CD4-positive, CD25-positive, alpha-beta regulatory T cell (primary cell): ENCODE data around the gene RUBCNL. TPM values are rescaled to one million over a fixed set of nuclear protein-coding genes. Genes with fewer than 3 reads are reported as not detected.

Source experiments
- ATAC-seq, 2 donors: fragments of 150-1000 bp; cut with Tn5 transposase; one replicate each; pipeline ENCODE4 v1.10.0; 2021; ENCODE audit warnings: low read depth in 2 of 2, moderate number of reproducible peaks in 2 of 2, moderate library complexity in 1 of 2
- DNase-seq, 3 donors: peaks; one replicate each; pipeline versions ENCODE4 v3.0.0 to v3.0.0-alpha.2; 2012 to 2022; ENCODE audit warnings: mixed read lengths in 1 of 3
- H3K27ac ChIP-seq: one replicate; pipeline ENCODE4 v1.7.0; 2013; ENCODE audit warnings: mild to moderate bottlenecking, low read length; ENCODE audit not compliant: insufficient read depth, poor library complexity, severe bottlenecking
- H3K27me3 ChIP-seq: one replicate; pipeline ENCODE4 v1.7.0; 2013; ENCODE audit warnings: low read length; ENCODE audit not compliant: control insufficient read depth, insufficient read depth
- H3K36me3 ChIP-seq: one replicate; pipeline ENCODE4 v1.7.0; 2013; ENCODE audit warnings: mild to moderate bottlenecking, low read length, moderate library complexity; ENCODE audit not compliant: control insufficient read depth, insufficient read depth
- H3K4me1 ChIP-seq: 2 replicates; pipeline ENCODE4 v1.7.0; 2013; ENCODE audit warnings: mild to moderate bottlenecking, low read length; ENCODE audit not compliant: insufficient read depth, control insufficient read depth, poor library complexity, severe bottlenecking
- H3K4me3 ChIP-seq: one replicate; pipeline ENCODE4 v1.7.0; 2013; ENCODE audit warnings: low read depth, mild to moderate bottlenecking, low read length, moderate library complexity
- H3K9me3 ChIP-seq, 2 experiments: 1 replicate in 1 of 2; 2 replicates in 1 of 2; pipeline ENCODE4 v1.7.0; 2013; ENCODE audit warnings: low read length in 2 of 2, mild to moderate bottlenecking in 1 of 2, moderate library complexity in 1 of 2; ENCODE audit not compliant: control insufficient read depth in 2 of 2
- H3K27ac Mint-ChIP-seq, 3 donors: one replicate each; pipeline ENCODE4 v1.8.0; 2020 to 2022; ENCODE audit warnings: mild to moderate bottlenecking in 3 of 3, mixed read lengths in 3 of 3, moderate library complexity in 2 of 3
- H3K27me3 Mint-ChIP-seq: one replicate; pipeline ENCODE4 v1.8.0; 2022; ENCODE audit warnings: mild to moderate bottlenecking, mixed read lengths
- H3K36me3 Mint-ChIP-seq: one replicate; pipeline ENCODE4 v1.8.0; 2020; ENCODE audit warnings: mixed read lengths
- H3K4me1 Mint-ChIP-seq, 4 donors: one replicate each; pipeline ENCODE4 v1.8.0; 2020 to 2022; ENCODE audit warnings: mixed read lengths in 4 of 4, mild to moderate bottlenecking in 1 of 4
- H3K4me3 Mint-ChIP-seq, 4 donors: one replicate each; pipeline ENCODE4 v1.8.0; 2020 to 2022; ENCODE audit warnings: mild to moderate bottlenecking in 4 of 4, mixed read lengths in 4 of 4, moderate library complexity in 3 of 4
- H3K9me3 Mint-ChIP-seq, 7 donors: one replicate each; pipeline ENCODE4 v1.8.0; 2020 to 2022; ENCODE audit warnings: mixed read lengths in 7 of 7, mild to moderate bottlenecking in 3 of 7, moderate library complexity in 2 of 7
- polyA plus RNA-seq, 4 donors: library from polyadenylated mRNA; unstranded; fragments of 300-500 nt; fragmentation: Illumina TruSeq; gene quantifications; one replicate each; pipeline ENCODE4 v1.2.3, GENCODE V29; 2021
- total RNA-seq: library from RNA; stranded (reverse); gene quantifications from one replicate; pipeline ENCODE4 v1.2.3, GENCODE V29; 2022

RUBCNL gene
- total and polyA plus RNA-seq, 5 donors from 2014 or later = 0.05 to 0.38 (median 0.14) TPM; not detected in 1

DNA sequence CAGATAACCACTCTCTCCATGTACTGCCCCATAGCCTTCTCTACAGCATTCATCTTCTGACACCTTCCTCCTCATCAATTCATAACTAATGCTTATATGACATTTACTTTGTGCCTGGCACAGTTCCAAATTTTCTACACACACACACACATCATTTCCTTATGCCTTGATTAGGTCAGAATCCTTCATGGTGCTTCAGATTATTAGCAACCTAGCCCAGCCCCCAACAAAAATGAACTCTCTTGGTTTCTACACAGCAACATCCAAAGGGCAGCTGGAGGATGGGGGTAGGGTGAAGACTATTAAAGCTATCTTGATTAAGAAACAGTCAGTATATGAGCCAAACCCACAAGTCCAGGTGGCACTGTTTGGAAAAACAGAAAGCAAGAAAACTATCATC, 3.7 kb downstream of the RUBCNL start:
- peaks cover 23% of the 10 kb centered on the region for H3K27me3 ChIP-seq
- H3K36me3 ChIP-seq = no peaks in the 10 kb centered on the region
- Mint-ChIP-seq H3K9me3 (peaks cover 0 to 3% (median 0%) of the 10 kb centered on the region in 7 donors), H3K27ac (no peak overlapping the region), H3K36me3 (no peaks in the 10 kb centered on the region), H3K27me3 (peaks cover 70% of the 10 kb centered on the region), H3K4me3 (no peak overlapping the region), H3K4me1 (peaks cover 0 to 7% (median 4%) of the 10 kb centered on the region in 4 donors)
- H3K27ac ChIP-seq = no peak overlapping the region
- ATAC-seq (no peak), DNase-seq (no peak)
- H3K9me3 ChIP-seq = no peaks in the 10 kb centered on the region
- H3K4me3 ChIP-seq = no peak overlapping the region
- H3K4me1 ChIP-seq = peaks cover 8% of the 10 kb centered on the region

GRCh38 chr13:46382224-46382623, 4.8 kb downstream of the RUBCNL start:
- Mint-ChIP-seq H3K9me3 (peaks cover 0 to 2% (median 0%) of the 10 kb centered on the region in 7 donors), H3K36me3 (no peaks in the 10 kb centered on the region), H3K27ac (no peak overlapping the region), H3K4me1 (peaks cover 0 to under 1% (median 0%) of the 10 kb centered on the region in 4 donors), H3K4me3 (no peak overlapping the region), H3K27me3 (peaks cover 64% of the 10 kb centered on the region)
- H3K4me1 ChIP-seq = peaks cover 8% of the 10 kb centered on the region
- H3K27ac ChIP-seq = no peak overlapping the region
- DNase-seq (no peak), ATAC-seq (no peak)
- no peaks in the 10 kb centered on the region for H3K36me3 ChIP-seq
- no peak overlapping the region for H3K4me3 ChIP-seq
- H3K9me3 ChIP-seq = no peaks in the 10 kb centered on the region
- peaks cover 23% of the 10 kb centered on the region for H3K27me3 ChIP-seq

DNA sequence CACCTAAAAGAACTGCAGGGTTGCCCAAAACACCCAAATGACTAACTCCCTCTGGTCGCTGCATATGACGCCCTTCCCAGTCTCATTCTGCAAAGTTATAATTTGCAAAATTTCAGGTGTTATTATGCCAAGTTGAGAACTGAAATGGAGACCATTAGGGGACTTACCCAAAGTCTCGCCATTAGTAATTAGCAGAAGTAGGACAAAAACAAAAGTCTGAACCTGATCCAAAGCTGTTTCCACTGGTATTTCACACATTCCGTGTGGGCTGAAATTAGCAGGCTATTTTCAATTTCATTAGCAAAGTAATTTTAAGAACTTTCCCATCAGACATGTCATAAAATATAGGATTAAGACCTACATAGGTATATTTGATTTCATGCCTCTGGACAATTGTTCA, 6.8 kb downstream of the RUBCNL start:
- Mint-ChIP-seq H3K4me1 (no peaks in the 10 kb centered on the region), H3K4me3 (no peak overlapping the region), H3K27me3 (peaks cover 44% of the 10 kb centered on the region), H3K9me3 (peaks cover 0 to 2% (median 0%) of the 10 kb centered on the region in 7 donors), H3K27ac (no peak overlapping the region), H3K36me3 (no peaks in the 10 kb centered on the region)
- Histone ChIP-seq H3K27me3 (peaks cover 13% of the 10 kb centered on the region), H3K4me1 (no peaks in the 10 kb centered on the region), H3K27ac (no peak overlapping the region), H3K4me3 (no peak overlapping the region), H3K36me3 (no peaks in the 10 kb centered on the region), H3K9me3 (no peaks in the 10 kb centered on the region)
- ATAC-seq (peak in 1 of 2 donors; percentile 16), DNase-seq (no peak)

DNA sequence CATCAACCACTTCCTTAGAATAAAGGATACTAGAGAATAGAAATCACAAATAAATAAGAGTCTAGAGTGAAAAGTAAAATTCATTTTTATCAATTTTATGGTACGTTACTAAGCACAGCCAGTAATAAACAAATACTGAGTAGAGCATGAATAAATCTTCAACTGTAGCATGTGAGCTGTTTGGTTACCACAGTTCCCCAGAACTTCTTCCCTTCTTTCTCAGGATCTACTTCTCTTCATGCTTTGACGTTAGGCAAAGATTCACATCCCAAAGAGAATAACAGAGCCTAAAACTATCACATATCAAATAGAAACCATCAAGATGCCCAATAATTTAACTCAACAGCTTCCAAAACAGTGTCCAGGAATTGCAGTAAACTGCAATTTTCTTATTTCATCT, 7.4 kb downstream of the RUBCNL start:
- H3K27ac Mint-ChIP-seq = no peak overlapping the region
- Histone ChIP-seq H3K27ac (no peak overlapping the region), H3K27me3 (peaks cover 9% of the 10 kb centered on the region), H3K4me1 (no peaks in the 10 kb centered on the region), H3K4me3 (no peak overlapping the region), H3K36me3 (no peaks in the 10 kb centered on the region), H3K9me3 (no peaks in the 10 kb centered on the region)
- peaks cover 0 to 2% (median 0%) of the 10 kb centered on the region in 4 donors for H3K4me1 Mint-ChIP-seq
- peaks cover 0 to 3% (median 0%) of the 10 kb centered on the region in 7 donors for H3K9me3 Mint-ChIP-seq
- no peaks in the 10 kb centered on the region for H3K36me3 Mint-ChIP-seq
- ATAC-seq (no peak), DNase-seq (no peak)
- H3K4me3 Mint-ChIP-seq = no peak overlapping the region
- H3K27me3 Mint-ChIP-seq = peaks cover 37% of the 10 kb centered on the region

GRCh38 chr13:46378411-46378810, 8.6 kb downstream of the RUBCNL start:
- Mint-ChIP-seq H3K9me3 (peaks cover 0 to 4% (median 0%) of the 10 kb centered on the region in 7 donors), H3K27me3 (peaks cover 27% of the 10 kb centered on the region), H3K4me3 (no peak overlapping the region), H3K36me3 (no peaks in the 10 kb centered on the region), H3K27ac (no peak overlapping the region), H3K4me1 (peaks cover 0 to 2% (median 0%) of the 10 kb centered on the region in 4 donors)
- DNase-seq (no peak), ATAC-seq (no peak)
- Histone ChIP-seq H3K4me1 (no peaks in the 10 kb centered on the region), H3K36me3 (no peaks in the 10 kb centered on the region), H3K9me3 (no peaks in the 10 kb centered on the region), H3K27me3 (peaks cover 9% of the 10 kb centered on the region), H3K4me3 (no peak overlapping the region), H3K27ac (no peak overlapping the region)

DNA sequence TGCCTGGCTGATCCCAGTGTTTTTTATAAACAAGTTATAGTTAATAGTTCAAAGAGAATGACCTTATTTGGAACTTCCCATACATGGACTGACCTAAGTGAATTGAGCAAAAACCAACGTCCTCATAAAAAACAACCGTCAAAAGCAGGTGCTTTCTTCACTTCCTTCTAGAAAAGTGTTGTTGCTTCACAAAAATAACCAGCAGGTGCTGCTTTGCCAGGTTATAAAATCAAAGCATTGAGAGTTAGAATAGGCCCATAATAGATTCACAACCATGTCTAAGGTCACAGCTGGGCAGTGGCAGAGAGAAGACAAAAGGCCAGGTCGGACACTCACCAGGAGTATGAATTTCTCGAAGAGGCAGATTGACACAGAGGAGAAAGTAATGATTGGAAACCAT, 9.5 kb downstream of the RUBCNL start:
- Histone ChIP-seq H3K4me1 (no peaks in the 10 kb centered on the region), H3K4me3 (no peak overlapping the region), H3K9me3 (no peaks in the 10 kb centered on the region), H3K36me3 (no peaks in the 10 kb centered on the region), H3K27me3 (peaks cover 2% of the 10 kb centered on the region), H3K27ac (no peak overlapping the region)
- H3K27ac Mint-ChIP-seq = no peak overlapping the region
- peaks cover 21% of the 10 kb centered on the region for H3K27me3 Mint-ChIP-seq
- DNase-seq (no peak), ATAC-seq (no peak)
- no peak overlapping the region for H3K4me3 Mint-ChIP-seq
- no peaks in the 10 kb centered on the region for H3K36me3 Mint-ChIP-seq
- peaks cover 0 to 2% (median 0%) of the 10 kb centered on the region in 4 donors for H3K4me1 Mint-ChIP-seq
- H3K9me3 Mint-ChIP-seq = peaks cover 0 to 1% (median 0%) of the 10 kb centered on the region in 7 donors

GRCh38 chr13:46374710-46375109, 12.3 kb downstream of the RUBCNL start:
- H3K4me3 ChIP-seq = no peak overlapping the region
- ATAC-seq = peak in 1 of 2 donors; percentile 14
- Mint-ChIP-seq H3K27me3 (peaks cover 2% of the 10 kb centered on the region), H3K27ac (peak overlapping the region in 1 of 3 donors; percentile 86), H3K4me1 (peaks cover 0 to 4% (median 0%) of the 10 kb centered on the region in 4 donors), H3K36me3 (no peaks in the 10 kb centered on the region), H3K9me3 (peaks cover 0 to 1% (median 0%) of the 10 kb centered on the region in 7 donors), H3K4me3 (no peak overlapping the region)
- H3K9me3 ChIP-seq = no peaks in the 10 kb centered on the region
- H3K27me3 ChIP-seq = peaks cover 3% of the 10 kb centered on the region
- DNase-seq = no peak
- no peaks in the 10 kb centered on the region for H3K4me1 ChIP-seq
- H3K36me3 ChIP-seq = no peaks in the 10 kb centered on the region
- no peak overlapping the region for H3K27ac ChIP-seq

GRCh38 chr13:46373623-46374022, 13.4 kb downstream of the RUBCNL start:
- Histone ChIP-seq H3K36me3 (no peaks in the 10 kb centered on the region), H3K4me3 (no peak overlapping the region), H3K27me3 (peaks cover 6% of the 10 kb centered on the region), H3K27ac (no peak overlapping the region), H3K4me1 (no peaks in the 10 kb centered on the region), H3K9me3 (no peaks in the 10 kb centered on the region)
- Mint-ChIP-seq H3K4me1 (peaks cover 0 to 4% (median 0%) of the 10 kb centered on the region in 4 donors), H3K27me3 (peaks cover 5% of the 10 kb centered on the region), H3K9me3 (peaks cover 0 to 1% (median 0%) of the 10 kb centered on the region in 7 donors), H3K4me3 (no peak overlapping the region), H3K36me3 (no peaks in the 10 kb centered on the region), H3K27ac (no peak overlapping the region)
- DNase-seq (no peak), ATAC-seq (no peak)
